HT1080 (cell line): ENCODE data around the gene PLAAT5. TPM values are rescaled to one million over a fixed set of nuclear protein-coding genes. Genes with fewer than 3 reads are reported as not detected.
"Not testable (repeated sequence)": the region's sequence is repeated elsewhere in the genome, so short reads cannot be mapped to it uniquely, and the experiment has no call there.

ENCODE experiments used
- DNase-seq: peaks from one replicate; pipeline ENCODE4 v3.0.0-alpha.2; 2015; ENCODE audit warnings: low read depth
- polyA plus RNA-seq, 2 experiments: library from polyadenylated mRNA; depleted of rRNA; stranded (reverse); fragments of >200 nt; gene quantifications; 2 replicates each; pipeline ENCODE4 v1.2.3, GENCODE V29; 2015
- total RNA-seq: library from RNA; depleted of rRNA; stranded (reverse); fragments of >200 nt; shearing (Covaris generic); gene quantifications from 2 replicates; pipeline ENCODE4 v1.2.3, GENCODE V29; 2014; rRNA removed

The PLAAT5 gene, protein sequence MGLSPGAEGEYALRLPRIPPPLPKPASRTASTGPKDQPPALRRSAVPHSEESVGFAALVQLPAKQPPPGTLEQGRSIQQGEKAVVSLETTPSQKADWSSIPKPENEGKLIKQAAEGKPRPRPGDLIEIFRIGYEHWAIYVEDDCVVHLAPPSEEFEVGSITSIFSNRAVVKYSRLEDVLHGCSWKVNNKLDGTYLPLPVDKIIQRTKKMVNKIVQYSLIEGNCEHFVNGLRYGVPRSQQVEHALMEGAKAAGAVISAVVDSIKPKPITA
- total RNA-seq: not detected in 2 replicates
- polyA plus RNA-seq (2015; cell fraction: cytosol; rRNA removed): not detected in 2 replicates
- polyA plus RNA-seq (2015; cell fraction: nucleus; rRNA removed): not detected in 2 replicates

DNA sequence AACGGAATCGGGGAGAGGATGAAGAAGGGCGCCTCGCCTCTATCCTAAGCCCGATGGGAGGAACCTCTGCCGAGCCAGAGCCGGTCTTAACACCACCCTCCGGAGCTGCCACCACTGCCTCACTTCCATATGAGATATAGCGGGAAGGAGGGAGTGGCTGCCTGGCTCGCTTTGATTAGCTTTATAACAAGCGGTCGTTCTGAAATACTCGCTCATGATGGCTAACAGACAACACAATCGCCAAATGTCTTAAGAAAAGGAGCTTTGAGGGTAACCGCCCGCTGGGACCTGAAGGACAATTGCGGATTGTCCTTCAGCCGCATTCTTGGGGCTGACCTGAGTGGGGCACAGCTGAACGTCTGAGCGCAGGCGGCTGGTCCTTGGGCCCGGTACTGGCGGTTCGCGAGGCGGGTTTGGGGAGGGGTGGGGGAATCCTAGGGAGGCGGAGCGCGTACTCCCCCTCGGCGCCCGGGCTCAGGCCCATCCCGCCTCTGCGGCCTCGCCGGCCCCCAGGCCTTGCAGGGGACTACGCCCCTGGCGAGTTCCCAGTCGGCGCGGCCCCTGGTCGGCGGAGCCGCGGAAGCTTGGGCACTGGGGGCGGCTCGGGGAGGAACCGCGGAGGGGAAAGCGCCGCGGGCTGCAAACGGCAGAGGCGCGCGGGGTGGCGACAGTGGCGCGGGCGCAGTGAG is at the start of gene PLAAT5:
PLAAT5 (minus strand) TSS at position 617 of the 689 bp plus-strand sequence; CDS start at position 484, 133 bp downstream.
- no peak for DNase-seq

DNA sequence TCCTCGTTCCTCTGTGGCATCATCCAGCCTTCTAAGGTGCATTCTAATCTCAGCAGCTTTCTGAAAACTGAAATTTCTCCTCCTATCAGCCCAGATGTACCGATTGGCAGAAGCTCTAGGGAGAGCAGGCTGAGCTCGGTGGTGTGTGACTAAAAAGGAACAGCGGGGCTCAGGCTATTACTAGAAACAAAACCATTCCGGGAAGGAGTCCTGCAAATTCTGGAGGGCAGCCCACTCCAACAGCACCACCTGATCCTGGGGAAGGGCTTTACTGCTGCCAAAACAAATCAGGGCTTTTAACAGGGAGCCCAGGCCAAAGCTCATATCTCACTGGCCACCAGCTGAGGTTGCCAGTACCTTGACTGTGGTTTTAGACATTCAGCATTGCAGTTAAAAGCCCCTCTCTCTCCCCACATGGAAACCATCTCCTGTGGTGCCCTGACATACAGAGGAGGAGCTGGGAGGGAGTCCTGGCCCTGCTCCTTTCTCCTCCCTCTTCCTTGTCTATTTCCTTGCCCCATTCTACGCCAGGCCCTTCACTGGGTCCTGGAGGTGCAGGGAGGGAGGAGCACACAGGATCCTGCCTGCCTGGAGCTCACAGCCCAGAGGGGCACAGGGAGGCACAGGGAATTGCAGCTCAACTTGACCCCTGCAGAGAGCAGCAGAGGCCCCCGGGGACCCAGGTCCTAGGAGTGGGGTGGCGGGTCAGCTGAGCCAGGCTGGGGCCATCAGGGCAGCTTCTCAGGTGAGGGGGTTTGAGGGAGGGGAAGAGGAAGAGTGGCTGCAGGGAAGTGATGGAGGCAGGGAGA is 46.5 kb upstream of the PLAAT5 start:
- DNase-seq: no peak

DNA sequence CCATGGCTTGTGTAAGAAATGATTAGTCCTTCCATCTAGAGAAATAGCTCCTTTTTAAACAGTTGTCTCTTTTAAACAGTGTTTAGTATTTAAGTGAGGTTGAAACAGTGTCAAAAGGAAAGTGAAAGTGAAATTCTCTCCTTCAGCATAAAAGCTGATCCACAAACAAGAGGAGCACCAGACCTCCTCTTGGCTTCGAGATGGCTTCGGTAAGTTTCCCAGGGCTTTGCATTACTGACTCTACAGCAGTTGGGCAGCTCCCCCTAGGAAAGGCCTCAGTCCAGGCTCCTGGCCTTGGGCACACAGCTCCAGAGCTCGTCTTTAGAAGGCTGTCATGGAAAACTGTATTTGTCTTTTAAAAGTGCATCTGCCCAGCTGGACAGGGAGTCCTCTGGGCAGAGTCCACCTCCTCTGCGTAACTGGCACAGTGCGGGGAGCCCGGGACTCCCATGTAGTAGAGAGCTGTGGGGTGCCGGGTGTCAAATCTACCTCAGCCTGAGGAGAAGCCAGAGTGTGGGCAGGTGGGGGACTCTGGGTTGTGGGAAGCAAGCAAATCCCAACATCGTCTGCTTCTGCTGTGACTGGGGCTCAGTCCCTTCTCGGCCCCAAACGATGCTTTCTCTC is 45.8 kb upstream of the PLAAT5 start, which contains the start of gene PLAAT4:
PLAAT4 (plus strand) TSS at position 140 of the 624 bp plus-strand sequence; CDS start at position 201, 61 bp downstream.
- DNase-seq: no peak

DNA sequence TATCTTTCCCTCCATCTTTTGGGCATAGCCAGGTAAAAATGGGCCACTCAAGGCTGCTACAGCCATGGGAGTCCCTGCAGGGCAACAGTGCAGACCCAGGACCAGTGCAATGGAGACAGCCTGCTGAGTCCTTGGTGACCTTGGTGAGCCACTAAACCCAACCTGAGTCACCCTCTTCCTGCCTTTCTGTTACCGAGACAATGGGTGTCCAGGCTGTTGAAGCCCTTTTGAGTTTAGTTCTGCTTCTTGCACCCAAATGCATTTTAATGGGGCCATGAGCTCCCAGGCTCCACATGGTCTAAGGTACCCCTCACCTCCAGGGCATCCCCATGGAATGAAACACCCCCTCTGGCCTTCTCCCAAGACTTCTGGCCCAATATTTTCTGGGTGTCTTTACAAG is 44.8 kb upstream of the PLAAT5 start:
- peak; percentile 48 for DNase-seq

DNA sequence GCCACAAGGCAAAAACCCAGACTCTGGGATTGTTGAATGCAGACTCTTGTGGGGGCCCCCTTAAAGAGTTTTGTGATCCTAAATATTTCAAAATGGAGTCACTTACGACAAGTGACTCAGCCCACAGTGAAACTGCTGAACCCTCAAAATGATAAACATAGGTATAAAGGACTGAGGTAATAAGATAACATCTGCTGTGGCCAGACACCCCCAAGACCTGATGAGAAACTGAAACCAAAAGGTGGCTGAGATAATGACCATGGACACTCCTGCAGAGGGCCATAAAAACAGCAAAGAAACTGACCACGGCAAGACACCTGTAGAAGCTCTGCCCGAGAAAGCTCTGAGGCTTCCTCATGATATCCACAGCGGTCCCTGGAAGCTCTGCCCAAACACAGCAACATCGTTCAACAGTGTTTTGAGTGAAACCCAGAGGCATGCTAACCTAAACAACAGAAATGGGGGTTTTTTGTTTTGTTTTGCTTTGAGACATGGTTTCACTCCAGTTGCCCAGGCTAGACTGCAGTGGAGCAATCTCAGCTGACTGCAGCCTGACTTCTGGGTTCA is 44.0 kb upstream of the PLAAT5 start:
- no peak for DNase-seq

DNA sequence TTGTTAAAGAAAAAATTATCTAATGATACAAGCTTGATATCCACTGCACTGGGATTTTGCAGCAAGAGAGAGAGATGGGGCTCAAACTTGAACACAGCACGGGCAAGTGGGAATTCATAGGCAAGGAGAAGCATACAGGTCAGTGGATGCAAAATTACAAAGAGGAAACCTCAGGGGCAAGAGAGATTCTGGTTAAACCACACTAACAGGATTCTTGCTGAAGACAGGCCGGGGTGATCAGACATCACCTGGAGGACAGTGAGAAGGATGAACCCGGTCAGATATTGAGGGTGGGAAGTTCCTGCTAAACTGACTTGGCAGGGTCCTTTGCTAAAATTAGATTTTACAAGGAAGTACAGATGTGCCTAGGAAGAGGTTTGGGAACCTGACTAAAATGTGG is 43.1 kb upstream of the PLAAT5 start:
- DNase-seq: no peak

DNA sequence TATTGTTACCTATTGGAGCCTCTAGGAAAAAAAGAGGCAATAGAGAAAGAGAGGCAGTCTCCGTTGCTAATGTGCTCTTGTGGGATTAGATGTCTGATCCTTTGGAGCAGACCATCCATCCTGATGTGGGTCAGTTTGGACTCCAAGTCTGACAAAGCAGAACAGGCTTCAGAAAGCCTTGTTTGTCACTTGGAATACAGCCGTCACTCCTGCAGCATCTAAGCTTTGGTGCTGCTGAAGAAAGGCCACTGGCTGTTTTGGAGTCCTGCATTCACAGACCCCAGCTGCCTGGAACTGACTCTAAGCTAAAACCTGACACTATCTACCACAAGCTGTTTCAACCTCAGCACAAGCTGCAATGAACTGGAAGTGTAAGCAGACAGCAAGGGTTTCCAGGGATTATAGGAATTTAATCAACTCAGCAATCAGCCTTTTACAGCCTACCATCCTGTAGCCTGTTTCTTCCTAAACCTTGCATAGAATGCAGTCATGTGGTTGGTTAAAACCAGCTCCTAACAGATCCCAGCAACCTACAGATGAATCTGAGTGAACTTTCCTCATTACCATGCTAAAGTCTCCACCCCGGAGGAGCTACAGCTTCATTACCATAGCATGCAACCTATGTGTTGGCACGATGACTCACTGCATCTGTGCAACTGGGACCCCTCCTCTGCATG is 42.0 kb upstream of the PLAAT5 start:
- no peak for DNase-seq

DNA sequence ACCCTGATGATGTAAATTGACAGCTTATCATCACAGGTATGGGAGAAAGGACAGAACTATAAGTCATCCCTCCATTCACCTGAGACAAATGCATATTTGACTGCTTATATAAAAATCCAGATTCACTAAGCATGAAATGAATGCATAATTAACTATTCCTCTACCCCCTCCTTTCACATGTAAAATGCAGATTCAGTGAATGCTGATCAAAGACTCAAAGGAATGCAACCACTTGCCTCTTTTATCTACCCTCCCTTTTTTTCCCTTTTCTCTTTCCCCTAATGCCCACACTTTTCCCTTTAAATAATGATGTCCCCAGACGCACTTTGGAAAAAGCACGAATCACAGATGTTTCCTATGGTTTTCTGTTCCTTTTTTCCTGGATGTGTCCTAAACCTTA is 41.1 kb upstream of the PLAAT5 start:
- no peak for DNase-seq

DNA sequence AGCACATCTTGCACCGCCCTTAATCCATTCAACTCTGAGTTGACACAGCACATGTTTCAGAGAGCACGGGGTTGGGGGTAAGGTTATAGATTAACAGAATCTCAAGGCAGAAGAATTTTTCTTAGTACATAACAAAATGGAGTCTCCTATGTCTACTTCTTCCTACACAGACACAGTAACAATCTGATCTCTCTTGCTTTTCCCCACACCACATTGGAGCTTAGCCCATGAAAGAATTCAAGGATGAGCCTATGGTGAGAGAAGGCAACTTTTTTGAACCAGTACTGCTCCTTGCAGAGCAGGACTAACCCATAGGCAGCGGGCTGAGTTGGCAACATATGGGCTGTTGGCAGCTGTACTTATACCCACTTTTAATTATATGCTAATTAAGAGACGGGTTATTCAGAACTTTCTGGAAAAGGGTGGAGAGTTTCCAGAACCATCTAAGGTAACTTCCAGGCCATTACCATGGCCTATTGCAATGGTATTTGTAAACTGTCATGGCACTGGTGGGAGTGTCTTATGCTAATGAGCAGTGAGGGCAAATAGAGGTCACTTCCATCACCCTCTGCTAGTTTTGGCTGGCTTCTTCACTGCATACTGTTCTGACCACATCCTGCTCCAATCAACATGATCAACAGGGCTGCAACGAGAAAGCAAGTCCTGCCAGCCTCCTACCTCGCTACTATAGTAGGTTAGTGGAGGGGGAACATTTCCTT is 40.3 kb upstream of the PLAAT5 start:
- DNase-seq: peak; percentile 71

DNA sequence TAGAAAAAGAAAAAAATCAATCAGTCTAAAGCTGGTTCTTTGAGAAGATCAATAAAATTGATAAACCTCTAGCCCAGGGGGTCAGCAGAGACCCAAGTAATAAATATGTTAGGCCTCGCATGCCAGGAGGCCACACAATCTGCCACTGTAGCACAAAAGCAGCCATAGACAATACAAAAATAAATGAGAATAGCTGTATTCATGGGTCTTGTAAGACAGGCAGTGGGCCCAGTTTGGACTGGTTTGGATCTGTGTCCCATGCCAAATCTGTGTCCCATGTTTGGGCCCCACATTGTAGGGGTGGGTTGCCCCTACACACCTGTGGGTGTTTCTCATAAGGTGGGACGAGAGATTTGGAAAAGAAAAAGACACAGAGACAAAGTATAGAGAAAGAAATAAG is 39.1 kb upstream of the PLAAT5 start:
- no peak for DNase-seq

DNA sequence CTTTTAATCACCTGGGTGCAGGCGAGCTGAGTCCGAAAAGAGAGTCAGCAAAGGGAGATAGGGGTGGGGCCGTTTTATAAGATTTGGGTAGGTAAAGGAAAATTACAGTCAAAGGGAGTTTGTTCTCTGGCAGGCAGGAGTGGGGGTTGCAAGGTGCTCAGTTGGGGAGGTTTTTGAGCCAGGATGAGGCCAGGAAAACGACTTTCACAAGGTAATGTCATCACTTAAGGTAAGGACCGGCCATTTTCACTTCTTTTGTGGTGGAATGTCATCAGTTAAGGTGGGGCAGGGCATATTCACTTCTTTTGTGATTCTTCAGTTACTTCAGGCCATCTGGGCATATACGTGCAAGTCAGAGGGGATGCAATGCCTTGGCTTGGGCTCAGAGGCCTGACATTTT is 38.4 kb upstream of the PLAAT5 start:
- not testable (repeated sequence) for DNase-seq

DNA sequence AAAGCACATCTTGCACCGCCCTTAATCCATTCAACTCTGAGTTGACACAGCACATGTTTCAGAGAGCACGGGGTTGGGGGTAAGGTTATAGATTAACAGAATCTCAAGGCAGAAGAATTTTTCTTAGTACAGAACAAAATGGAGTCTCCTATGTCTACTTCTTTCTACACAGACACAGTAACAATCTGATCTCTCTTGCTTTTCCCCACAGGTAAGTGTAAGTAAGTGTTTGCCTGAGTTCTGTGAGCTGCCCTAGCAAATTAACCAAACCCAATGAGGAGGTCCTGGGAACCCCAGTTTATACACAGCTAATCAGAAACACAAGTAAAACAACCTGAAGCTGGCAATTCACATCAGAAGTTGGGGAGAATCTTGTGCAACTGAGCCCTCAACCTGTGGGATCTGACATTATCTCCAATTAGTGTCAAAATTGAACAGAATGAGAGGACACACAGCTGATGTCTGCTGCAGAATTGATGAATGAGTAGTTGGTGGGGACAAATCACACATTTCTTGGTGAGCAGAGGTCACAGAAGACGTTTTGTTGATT is 37.8 kb upstream of the PLAAT5 start:
- not testable (repeated sequence) for DNase-seq

DNA sequence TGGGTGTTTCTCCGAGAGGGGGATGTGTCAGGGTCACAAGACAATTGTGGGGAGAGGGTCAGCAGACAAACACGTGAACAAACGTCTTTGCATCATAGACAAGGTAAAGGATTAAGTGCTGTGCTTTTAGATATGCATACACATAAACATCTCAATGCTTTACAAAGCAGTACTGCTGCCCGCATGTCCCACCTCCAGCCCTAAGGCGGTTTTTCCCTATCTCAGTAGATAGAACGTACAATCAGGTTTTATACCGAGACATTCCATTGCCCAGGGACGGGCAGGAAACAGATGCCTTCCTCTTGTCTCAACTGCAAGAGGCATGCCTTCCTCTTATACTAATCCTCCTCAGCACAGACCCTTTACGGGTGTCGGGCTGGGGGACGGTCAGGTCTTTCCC is 37.2 kb upstream of the PLAAT5 start:
- not testable (repeated sequence) for DNase-seq

DNA sequence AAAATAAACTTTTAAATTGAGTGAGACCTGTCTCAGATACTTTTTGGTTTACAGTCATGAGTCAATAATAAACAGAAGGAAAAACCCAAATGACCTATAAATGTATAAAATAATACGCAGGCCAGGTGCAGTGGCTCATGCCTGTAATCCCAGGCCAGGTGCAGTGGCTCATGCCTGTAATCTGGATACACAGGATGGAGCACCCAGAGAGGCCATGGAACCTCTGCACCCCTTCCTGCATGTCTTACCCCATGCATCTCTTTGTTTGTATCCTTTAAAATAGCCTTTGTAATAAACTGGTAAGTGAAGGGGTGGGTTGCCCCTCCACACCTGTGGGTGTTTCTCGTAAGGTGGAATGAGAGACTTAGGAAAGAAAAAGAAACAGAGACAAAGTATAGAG is 36.7 kb upstream of the PLAAT5 start:
- DNase-seq: no peak

DNA sequence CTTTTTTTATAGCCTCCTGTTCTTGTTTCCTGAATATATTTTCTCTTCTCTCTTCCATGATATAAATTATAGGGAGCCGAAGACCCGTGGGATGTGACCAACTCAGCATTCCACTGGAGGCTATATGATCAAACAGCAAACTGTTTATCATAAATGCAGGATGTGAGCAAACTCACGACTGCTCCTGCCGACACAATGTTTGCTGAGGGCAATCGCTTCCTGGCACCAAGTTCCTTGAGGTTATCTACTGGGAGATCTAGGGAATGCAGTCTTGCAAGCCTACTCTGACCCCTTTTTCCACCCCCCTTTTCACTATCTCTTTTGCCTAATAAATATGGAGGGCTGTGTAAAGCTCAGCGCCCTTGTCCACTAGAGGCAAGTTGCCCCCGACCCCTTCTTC is 32.2 kb upstream of the PLAAT5 start:
- DNase-seq: no peak

DNA sequence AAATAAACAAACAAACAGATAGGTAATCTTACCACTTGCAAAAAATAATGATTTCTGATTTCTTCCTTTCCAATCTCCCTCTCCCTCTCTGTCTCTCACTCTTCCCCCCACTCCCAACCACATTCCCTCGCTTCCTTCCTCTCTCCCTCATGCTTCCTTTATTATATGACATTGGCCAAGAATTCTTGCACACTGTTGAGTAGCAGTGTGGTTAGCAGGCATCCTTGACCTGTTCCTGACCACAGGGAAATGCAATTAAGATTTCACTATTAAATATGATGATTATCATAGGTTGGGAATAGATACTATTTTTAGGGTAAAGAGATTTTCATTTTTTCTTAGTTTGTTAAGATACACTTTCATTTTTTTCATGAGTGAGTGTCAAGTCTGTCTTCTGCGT is 30.9 kb upstream of the PLAAT5 start:
- DNase-seq: no peak

DNA sequence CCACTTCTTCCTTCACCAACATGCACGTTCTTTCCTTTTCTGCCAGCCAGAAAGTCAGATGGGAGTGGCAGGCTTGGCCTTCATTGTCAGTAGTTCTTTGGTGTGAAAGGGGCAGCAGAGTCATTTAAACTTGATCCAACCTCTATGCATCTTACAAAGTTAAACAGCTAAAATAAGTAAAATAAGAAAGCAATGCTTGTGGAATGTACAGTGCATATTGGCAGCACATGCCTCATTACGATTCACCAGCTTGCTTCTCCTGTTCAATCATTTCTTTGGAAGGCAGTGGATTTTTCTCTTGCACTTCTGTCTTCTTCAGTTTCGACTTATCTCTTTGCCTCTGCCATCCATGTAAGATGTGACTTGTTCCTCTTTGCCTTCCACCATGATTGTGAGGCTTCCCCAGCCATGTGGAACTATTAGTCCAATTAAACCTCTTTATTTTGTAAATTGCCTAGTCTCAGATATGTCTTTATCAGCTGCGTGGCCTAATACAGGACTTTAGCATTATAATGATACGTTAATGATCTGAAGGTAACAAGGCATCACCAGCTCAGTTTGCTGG is 29.7 kb upstream of the PLAAT5 start:
- DNase-seq: no peak

DNA sequence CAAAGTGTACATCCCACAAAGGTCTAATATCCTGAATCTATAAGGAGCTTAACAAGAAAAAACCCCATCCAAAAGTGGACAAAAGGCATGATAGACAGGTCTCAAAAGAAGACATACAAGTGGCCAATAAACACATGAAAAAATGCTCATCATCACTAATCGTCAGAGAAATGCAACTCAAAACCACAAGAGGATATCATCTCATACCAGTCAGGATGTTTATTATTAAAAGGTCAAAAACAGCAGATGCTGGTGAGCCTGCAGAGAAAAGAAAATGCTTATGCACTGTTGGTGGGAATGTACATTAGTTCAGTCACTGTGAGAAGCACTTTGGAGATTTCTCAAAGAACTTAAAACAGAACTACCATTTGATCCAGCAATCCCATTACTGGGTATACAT is 27.6 kb upstream of the PLAAT5 start:
- no peak for DNase-seq

DNA sequence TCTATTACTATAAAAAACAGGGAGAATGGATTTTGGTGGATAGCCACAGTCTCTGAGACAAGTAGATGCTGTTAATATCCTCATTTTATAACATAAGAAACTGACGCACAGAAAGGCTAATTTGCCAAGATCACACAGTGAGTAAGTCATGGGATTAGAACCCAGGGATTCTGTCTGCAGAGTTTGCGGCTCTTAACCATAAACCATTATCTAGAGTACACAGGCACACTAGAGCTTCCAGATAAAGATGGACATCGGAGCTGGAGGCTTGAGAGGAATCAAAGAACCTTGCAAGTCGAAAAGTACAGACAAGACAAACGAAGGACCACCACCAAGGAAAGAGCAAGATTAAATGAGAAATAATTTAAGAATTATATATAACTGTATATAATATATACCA is 26.2 kb upstream of the PLAAT5 start:
- DNase-seq: no peak
